Astrocyte of the cerebellum (primary cell): ENCODE results near the gene NUBPL.

Experiments used
- DNase-seq: peaks from one replicate; pipeline ENCODE4 v3.0.0-alpha.2; 2011; ENCODE audit warnings: low read depth
- H3K4me3 ChIP-seq: 2 replicates; pipeline ENCODE4 v1.5.1; 2011; ENCODE audit warnings: mild to moderate bottlenecking, low read depth, low read length, moderate library complexity
- in situ Hi-C: cut with HindIII; loops from 2 replicates; pipeline ENCODE4 v1.10.0; 2017; ENCODE audit warnings: low sequenced_read_pairs
- TF ChIP-seq, protein P1 (sequence below): IDR thresholded peaks from 2 replicates; pipeline ENCODE4 v1.5.1; 2012; ENCODE audit warnings: low read length, low read depth, moderate library complexity, mild to moderate bottlenecking; ENCODE audit errors: missing control alignments

The NUBPL gene, protein sequence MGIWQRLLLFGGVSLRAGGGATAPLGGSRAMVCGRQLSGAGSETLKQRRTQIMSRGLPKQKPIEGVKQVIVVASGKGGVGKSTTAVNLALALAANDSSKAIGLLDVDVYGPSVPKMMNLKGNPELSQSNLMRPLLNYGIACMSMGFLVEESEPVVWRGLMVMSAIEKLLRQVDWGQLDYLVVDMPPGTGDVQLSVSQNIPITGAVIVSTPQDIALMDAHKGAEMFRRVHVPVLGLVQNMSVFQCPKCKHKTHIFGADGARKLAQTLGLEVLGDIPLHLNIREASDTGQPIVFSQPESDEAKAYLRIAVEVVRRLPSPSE

DNA sequence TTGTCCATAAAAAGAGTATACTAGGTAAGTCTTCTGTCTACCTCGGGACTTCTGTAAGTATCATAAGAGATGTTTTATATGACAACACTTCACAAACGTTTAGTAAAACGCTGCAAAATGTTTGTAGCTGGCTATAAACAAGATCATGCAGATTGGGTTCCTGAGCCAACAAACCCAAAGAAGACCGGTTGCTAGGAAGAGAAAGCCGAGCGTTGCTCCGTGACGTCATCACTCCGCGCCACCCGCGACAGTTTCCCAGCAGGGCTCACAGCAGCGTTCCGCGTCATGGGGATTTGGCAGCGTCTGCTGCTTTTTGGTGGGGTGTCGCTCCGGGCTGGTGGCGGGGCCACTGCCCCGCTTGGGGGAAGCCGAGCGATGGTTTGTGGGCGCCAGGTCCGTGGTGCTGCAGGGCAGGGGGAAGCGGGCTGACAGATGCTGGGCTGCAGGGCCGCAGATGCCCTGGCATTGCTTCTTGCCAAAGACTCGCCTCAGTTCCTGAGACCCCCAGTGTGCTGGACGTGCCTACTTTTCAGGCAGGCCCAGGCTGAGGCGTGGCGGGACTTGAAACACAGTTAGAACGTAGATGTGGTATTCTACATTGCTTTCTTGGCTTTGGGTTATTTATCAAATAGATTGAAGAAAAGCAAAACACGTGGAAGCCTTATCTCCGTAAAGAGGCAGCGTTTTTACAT, at the start of gene NUBPL:
NUBPL (plus strand) TSS at position 250 of the 692 bp plus-strand sequence; CDS start at position 286, 36 bp downstream.
- peak within 1 kb of the TSS; percentile 87 for H3K4me3 ChIP-seq
- in situ Hi-C loops: no loop called here
- TF ChIP-seq, protein P1, sequence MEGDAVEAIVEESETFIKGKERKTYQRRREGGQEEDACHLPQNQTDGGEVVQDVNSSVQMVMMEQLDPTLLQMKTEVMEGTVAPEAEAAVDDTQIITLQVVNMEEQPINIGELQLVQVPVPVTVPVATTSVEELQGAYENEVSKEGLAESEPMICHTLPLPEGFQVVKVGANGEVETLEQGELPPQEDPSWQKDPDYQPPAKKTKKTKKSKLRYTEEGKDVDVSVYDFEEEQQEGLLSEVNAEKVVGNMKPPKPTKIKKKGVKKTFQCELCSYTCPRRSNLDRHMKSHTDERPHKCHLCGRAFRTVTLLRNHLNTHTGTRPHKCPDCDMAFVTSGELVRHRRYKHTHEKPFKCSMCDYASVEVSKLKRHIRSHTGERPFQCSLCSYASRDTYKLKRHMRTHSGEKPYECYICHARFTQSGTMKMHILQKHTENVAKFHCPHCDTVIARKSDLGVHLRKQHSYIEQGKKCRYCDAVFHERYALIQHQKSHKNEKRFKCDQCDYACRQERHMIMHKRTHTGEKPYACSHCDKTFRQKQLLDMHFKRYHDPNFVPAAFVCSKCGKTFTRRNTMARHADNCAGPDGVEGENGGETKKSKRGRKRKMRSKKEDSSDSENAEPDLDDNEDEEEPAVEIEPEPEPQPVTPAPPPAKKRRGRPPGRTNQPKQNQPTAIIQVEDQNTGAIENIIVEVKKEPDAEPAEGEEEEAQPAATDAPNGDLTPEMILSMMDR: no peak
- DNase-seq: peak; percentile 88

DNA sequence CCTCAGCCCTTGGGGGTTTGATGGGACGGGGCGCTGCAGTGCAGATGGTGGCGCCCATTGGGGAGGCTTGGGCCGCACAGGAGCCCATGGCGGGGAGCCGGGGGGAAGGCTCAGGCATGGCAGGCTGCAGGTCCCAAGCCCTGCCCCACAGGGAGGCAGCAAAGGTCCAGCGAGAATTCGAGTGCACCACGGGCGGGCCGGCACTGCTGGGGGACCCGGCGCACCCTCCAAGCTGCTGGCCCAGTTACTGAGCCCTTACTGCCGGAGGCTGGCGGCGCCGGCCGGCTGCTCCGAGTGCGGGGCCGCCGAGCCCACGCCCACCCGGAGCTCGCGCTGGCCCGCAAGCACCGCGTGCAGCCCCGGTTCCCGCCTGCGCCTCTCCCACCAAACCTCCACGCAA, 34.1 kb upstream of the NUBPL start:
- DNase-seq: no peak

DNA sequence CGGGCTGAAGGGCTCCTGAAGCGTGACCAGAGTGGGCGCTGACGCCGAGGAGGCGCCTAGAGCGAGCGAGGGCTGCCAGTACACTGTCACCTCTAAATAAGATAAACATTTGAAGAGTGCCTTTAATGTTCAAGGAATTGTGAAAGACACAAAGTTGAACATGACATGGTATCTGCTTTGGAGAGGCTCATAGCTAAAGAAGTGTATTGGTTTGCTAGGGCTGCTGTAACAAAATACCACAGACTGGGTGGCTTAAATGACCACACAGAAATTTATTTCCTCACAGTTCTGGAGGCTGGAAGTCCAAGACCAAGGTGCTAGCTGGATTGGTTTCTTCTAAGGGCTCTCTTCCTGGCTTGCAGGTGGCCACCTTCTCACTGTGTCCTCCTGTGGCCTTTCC, 33.7 kb upstream of the NUBPL start:
- DNase-seq: no peak
- TF ChIP-seq, protein P1: no peak
- H3K4me3 ChIP-seq: no peak overlapping the region
- in situ Hi-C loops: no loop called here

More for the DNA sequence above, 34.1 kb upstream of the NUBPL start:
- TF ChIP-seq, protein P1: no peak
- in situ Hi-C loops: no loop called here
- no peak overlapping the region for H3K4me3 ChIP-seq

DNA sequence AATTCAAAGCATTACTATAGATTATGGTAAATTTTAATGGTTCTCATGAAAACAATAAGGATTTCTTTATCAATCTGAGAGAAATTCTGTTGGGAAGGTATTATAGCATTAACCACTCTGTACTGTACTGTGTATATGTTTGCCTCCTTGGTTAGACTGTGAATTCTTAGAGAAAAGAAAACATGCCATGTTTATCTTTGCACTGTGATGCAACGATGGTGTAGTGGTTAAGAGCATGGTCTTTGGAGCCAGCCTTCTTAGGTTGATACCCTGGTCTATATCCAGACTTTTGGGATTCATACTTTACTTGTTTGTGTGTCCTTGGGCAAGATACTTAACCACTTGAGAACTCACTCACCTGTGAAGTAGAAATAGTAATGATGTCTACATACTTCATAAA, 32.2 kb upstream of the NUBPL start:
- in situ Hi-C loops: no loop called here
- TF ChIP-seq, protein P1: no peak
- no peak overlapping the region for H3K4me3 ChIP-seq
- DNase-seq: no peak

DNA sequence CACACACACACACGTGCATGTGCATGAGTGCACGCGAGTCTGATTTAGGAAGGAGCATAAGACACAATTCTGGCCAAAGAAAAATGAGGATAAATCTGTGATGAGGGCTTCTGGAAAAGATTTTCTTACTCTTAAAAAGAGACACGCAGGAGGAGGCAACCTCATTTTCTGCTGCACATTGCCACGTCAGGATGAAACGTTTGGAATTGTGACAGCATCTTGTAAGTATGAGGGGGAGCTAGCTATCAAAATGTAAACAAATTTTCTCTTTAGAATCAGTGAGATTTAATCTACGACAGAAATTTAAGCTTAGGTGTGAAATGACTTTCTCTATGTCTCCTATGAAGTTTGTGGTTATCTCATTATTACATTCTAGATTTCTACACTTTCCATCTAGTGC, 31.1 kb upstream of the NUBPL start:
- no peak for DNase-seq
- TF ChIP-seq, protein P1: no peak
- no peak overlapping the region for H3K4me3 ChIP-seq
- in situ Hi-C loops: no loop called here

DNA sequence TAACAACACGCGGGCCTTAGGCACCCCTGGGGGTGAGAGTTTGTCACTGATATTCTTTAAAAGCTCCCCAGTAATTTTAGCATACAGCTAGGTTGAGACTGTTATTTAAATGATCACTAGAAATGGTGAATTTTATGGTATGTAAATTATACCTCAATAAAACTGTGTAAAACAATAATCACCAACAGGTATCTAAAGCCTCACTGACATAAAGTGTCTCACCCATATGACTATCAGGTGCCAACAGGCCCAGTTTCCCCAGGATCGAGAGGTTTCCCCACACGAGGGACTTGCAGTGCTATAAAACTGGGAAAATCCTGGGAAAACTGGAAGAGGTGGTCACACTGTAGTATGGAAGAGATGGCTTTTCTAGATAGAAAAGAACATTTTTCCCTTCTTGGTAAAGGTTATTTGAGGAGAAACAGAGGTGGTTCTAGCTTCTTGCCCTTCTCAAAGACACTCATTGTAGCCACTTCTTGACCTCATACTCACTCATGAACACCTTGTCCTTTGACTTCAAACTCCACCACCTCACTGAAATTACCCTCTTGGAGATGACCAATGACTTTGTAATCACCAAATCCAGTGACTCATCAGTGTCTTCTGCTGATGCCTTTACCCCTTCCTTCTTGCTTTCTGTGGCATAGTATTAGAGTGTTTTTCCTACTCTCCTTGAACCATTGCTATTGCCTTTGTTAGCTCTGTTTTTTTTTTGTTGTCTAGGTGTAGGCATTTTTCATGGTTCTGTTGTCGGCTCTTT, 24.8 kb upstream of the NUBPL start:
- H3K4me3 ChIP-seq: no peak overlapping the region
- no peak for DNase-seq
- TF ChIP-seq, protein P1: no peak
- in situ Hi-C loops: no loop called here
